ENCODE measurements around the gene CELSR1. TPM values are rescaled to one million over a fixed set of nuclear protein-coding genes. Genes with fewer than 3 reads are reported as not detected.
A peak's percentile ranks its signal among the peaks of the same experiment; 100 is the strongest.

The CELSR1 gene
- total RNA-seq, 2 donors from 2014 or later = 0.54 to 1.1 TPM

GRCh38 chr22:46364341-46365165, 172.9 kb downstream of the CELSR1 start:
- H3K27ac Mint-ChIP-seq = no peak overlapping the region
- ATAC-seq (no peak), DNase-seq (ENCODE audit: low spot score in 2 of 2) (no peak)
- peaks cover 0 to 9% of the 10 kb centered on the region in 2 donors for H3K36me3 Mint-ChIP-seq
- H3K9me3 Mint-ChIP-seq = no peaks in the 10 kb centered on the region

- Mint-ChIP-seq H3K36me3 (peaks cover 7 to 9% of the 10 kb centered on the region in 2 donors), H3K27ac (no peak overlapping the region), H3K9me3 (no peaks in the 10 kb centered on the region)
- no peak for ATAC-seq
- DNase-seq (ENCODE audit: low spot score in 2 of 2) = no peak
These were observed 173.7 kb downstream of the CELSR1 start for GRCh38 chr22:46363611-46364321.

- no peaks in the 10 kb centered on the region for H3K9me3 Mint-ChIP-seq
- peak overlapping the region; percentile 51 to 87 for H3K27ac Mint-ChIP-seq
- H3K36me3 Mint-ChIP-seq = peaks cover 9 to 12% of the 10 kb centered on the region in 2 donors
- ATAC-seq (no peak), DNase-seq (ENCODE audit: low spot score in 2 of 2) (no peak)
These were observed 174.4 kb downstream of the CELSR1 start for GRCh38 chr22:46362934-46363515.

GRCh38 chr22:46362203-46362933, 175.1 kb downstream of the CELSR1 start:
- no peaks in the 10 kb centered on the region for H3K9me3 Mint-ChIP-seq
- ATAC-seq (no peak), DNase-seq (ENCODE audit: low spot score in 2 of 2) (no peak)
- peaks cover 9 to 12% of the 10 kb centered on the region in 2 donors for H3K36me3 Mint-ChIP-seq
- peak overlapping the region in 1 of 2 donors; percentile 51 for H3K27ac Mint-ChIP-seq

- H3K9me3 Mint-ChIP-seq = no peaks in the 10 kb centered on the region
- no peak for DNase-seq (ENCODE audit: low spot score in 2 of 2)
- peak overlapping the region in 1 of 2 donors; percentile 41 for H3K27ac Mint-ChIP-seq
- no peak for ATAC-seq
- H3K36me3 Mint-ChIP-seq = peaks cover 9 to 12% of the 10 kb centered on the region in 2 donors
These were observed 175.6 kb downstream of the CELSR1 start for GRCh38 chr22:46361826-46362202.

GRCh38 chr22:46360891-46361290, 176.5 kb downstream of the CELSR1 start:
- Mint-ChIP-seq H3K36me3 (peaks cover 9 to 12% of the 10 kb centered on the region in 2 donors), H3K9me3 (no peaks in the 10 kb centered on the region), H3K27ac (peak overlapping the region; percentile 9 to 41)
- DNase-seq (ENCODE audit: low spot score in 2 of 2) = no peak
- no peak for ATAC-seq

- peaks cover 9 to 18% of the 10 kb centered on the region in 2 donors for H3K36me3 Mint-ChIP-seq
- H3K27ac Mint-ChIP-seq = peak overlapping the region in 1 of 2 donors; percentile 38
- ATAC-seq = no peak
- no peaks in the 10 kb centered on the region for H3K9me3 Mint-ChIP-seq
- no peak for DNase-seq (ENCODE audit: low spot score in 2 of 2)
These were observed 177.3 kb downstream of the CELSR1 start for GRCh38 chr22:46360097-46360496.

GRCh38 chr22:46359362-46359761, 178.1 kb downstream of the CELSR1 start:
- Mint-ChIP-seq H3K36me3 (peaks cover 9 to 18% of the 10 kb centered on the region in 2 donors), H3K9me3 (no peaks in the 10 kb centered on the region), H3K27ac (peak overlapping the region in 1 of 2 donors; percentile 38)
- DNase-seq (ENCODE audit: low spot score in 2 of 2) (no peak), ATAC-seq (no peak)

- Mint-ChIP-seq H3K27ac (peak overlapping the region in 1 of 2 donors; percentile 67), H3K9me3 (no peaks in the 10 kb centered on the region), H3K36me3 (peaks cover 9 to 18% of the 10 kb centered on the region in 2 donors)
- no peak for DNase-seq (ENCODE audit: low spot score in 2 of 2)
- no peak for ATAC-seq
These were observed 178.7 kb downstream of the CELSR1 start for GRCh38 chr22:46358766-46359165.

GRCh38 chr22:46357711-46358520, 179.5 kb downstream of the CELSR1 start:
- H3K9me3 Mint-ChIP-seq = no peaks in the 10 kb centered on the region
- peaks cover 9 to 18% of the 10 kb centered on the region in 2 donors for H3K36me3 Mint-ChIP-seq
- H3K27ac Mint-ChIP-seq = peak overlapping the region in 1 of 2 donors; percentile 67
- DNase-seq (ENCODE audit: low spot score in 2 of 2) = no peak
- ATAC-seq = no peak

GRCh38 chr22:46356496-46357480, 180.6 kb downstream of the CELSR1 start:
- H3K9me3 Mint-ChIP-seq = no peaks in the 10 kb centered on the region
- DNase-seq (ENCODE audit: low spot score in 2 of 2) (no peak), ATAC-seq (no peak)
- peaks cover 9 to 18% of the 10 kb centered on the region in 2 donors for H3K36me3 Mint-ChIP-seq
- H3K27ac Mint-ChIP-seq = peak overlapping the region in 1 of 2 donors; percentile 66

GRCh38 chr22:46355996-46356471, 181.4 kb downstream of the CELSR1 start:
- DNase-seq (ENCODE audit: low spot score in 2 of 2) (no peak), ATAC-seq (no peak)
- Mint-ChIP-seq H3K36me3 (peaks cover 9 to 18% of the 10 kb centered on the region in 2 donors), H3K27ac (peak overlapping the region in 1 of 2 donors; percentile 66), H3K9me3 (no peaks in the 10 kb centered on the region)

- H3K36me3 Mint-ChIP-seq = peaks cover 10 to 22% of the 10 kb centered on the region in 2 donors
- no peaks in the 10 kb centered on the region for H3K9me3 Mint-ChIP-seq
- ATAC-seq (peak; percentile 57 to 66), DNase-seq (ENCODE audit: low spot score in 2 of 2) (peak in 1 of 2 donors; percentile 72)
- peak overlapping the region; percentile 66 to 82 for H3K27ac Mint-ChIP-seq
These were observed 181.9 kb downstream of the CELSR1 start for GRCh38 chr22:46355369-46355995.

- H3K27ac Mint-ChIP-seq = peak overlapping the region in 1 of 2 donors; percentile 66
- no peaks in the 10 kb centered on the region for H3K9me3 Mint-ChIP-seq
- ATAC-seq (no peak), DNase-seq (ENCODE audit: low spot score in 2 of 2) (no peak)
- H3K36me3 Mint-ChIP-seq = peaks cover 5 to 22% of the 10 kb centered on the region in 2 donors
These were observed 182.5 kb downstream of the CELSR1 start for GRCh38 chr22:46354993-46355305.

Data from activated naive CD4-positive, alpha-beta T cell treated with anti-CD3 and anti-CD28 coated beads, Interleukin-2, amount 50 U/mL, for 72 hours (primary cell).